Smooth muscle cell (in vitro differentiated cells): ENCODE measurements around the gene NEUROG3. TPM values are rescaled to one million over a fixed set of nuclear protein-coding genes. Genes with fewer than 3 reads are reported as not detected.

Experiments used
- DNase-seq: peaks from one replicate; lab custom pipeline; 2025; ENCODE audit not compliant: unreplicated experiment; lab: John Stamatoyannopoulos, UW
- H2AFZ ChIP-seq: fragments of 200-600 bp; sonication (generic); 2 replicates; pipeline ENCODE4 v1.6.0; 2016; ENCODE audit warnings: antibody characterized with exemption, low read depth, mild to moderate bottlenecking
- H3F3A ChIP-seq: fragments of 200-600 bp; sonication (generic); 2 replicates; pipeline ENCODE4 v1.6.0; 2017; ENCODE audit warnings: antibody characterized with exemption, low read depth
- H3K27ac ChIP-seq: fragments of 200-600 bp; sonication (generic); 2 replicates; pipeline ENCODE4 v1.5.1; 2016; ENCODE audit warnings: low read depth, mild to moderate bottlenecking
- H3K27me3 ChIP-seq: fragments of 200-600 bp; sonication (generic); 2 replicates; pipeline ENCODE4 v1.6.1; 2016; ENCODE audit warnings: low read depth, mild to moderate bottlenecking
- H3K36me3 ChIP-seq: fragments of 200-600 bp; sonication (generic); 2 replicates; pipeline ENCODE4 v1.5.1; 2016; ENCODE audit warnings: low read depth
- H3K4me1 ChIP-seq: fragments of 200-600 bp; sonication (generic); 2 replicates; pipeline ENCODE4 v1.5.1; 2016; ENCODE audit warnings: low read depth
- H3K4me2 ChIP-seq: fragments of 200-600 bp; sonication (generic); 2 replicates; pipeline ENCODE4 v1.6.0; 2016; ENCODE audit warnings: mild to moderate bottlenecking
- H3K4me3 ChIP-seq: fragments of 200-600 bp; sonication (generic); 2 replicates; pipeline ENCODE4 v1.5.1; 2016; ENCODE audit warnings: mild to moderate bottlenecking
- H3K79me2 ChIP-seq: fragments of 200-600 bp; sonication (generic); 2 replicates; pipeline ENCODE4 v1.6.0; 2016; ENCODE audit warnings: low read depth, mild to moderate bottlenecking
- H3K9ac ChIP-seq: fragments of 200-600 bp; sonication (generic); 2 replicates; pipeline ENCODE4 v1.6.0; 2016; ENCODE audit warnings: low read depth
- H3K9me3 ChIP-seq: fragments of 200-600 bp; sonication (generic); replicated peaks from 2 replicates; pipeline ENCODE4 v1.5.1; 2016; ENCODE audit warnings: low read depth
- H4K20me1 ChIP-seq: fragments of 200-600 bp; sonication (generic); 2 replicates; pipeline ENCODE4 v1.6.0; 2016; ENCODE audit warnings: low read depth
- CTCF ChIP-seq: fragments of 200-600 bp; sonication (generic); IDR thresholded peaks from 2 replicates; pipeline ENCODE4 v1.5.1; 2017; ENCODE audit warnings: borderline replicate concordance, mild to moderate bottlenecking, antibody characterized with exemption; ENCODE audit not compliant: insufficient read depth, poor library complexity, severe bottlenecking
- WGBS: methylation state at CpG from one replicate; pipeline ENCODE4 v1.1.7; 2016; ENCODE audit warnings: low lambda C conversion rate; 5-methylcytosine and 5-hydroxymethylcytosine counted together
- polyA plus RNA-seq: library from polyadenylated mRNA; unstranded; fragments of >200 nt; fragmentation: Nextera tagmentation; extraction: Ambion mirVana; gene quantifications from 2 replicates; pipeline ENCODE4 v1.2.1, GENCODE V29; 2016
- total RNA-seq: library from RNA; depleted of rRNA; stranded (reverse); fragments of >200 nt; gene quantifications from 2 replicates; pipeline ENCODE4 v1.2.3, GENCODE V29; 2014

Gene NEUROG3
- total and polyA plus RNA-seq, 2 experiments from 2014 or later = not detected

DNA sequence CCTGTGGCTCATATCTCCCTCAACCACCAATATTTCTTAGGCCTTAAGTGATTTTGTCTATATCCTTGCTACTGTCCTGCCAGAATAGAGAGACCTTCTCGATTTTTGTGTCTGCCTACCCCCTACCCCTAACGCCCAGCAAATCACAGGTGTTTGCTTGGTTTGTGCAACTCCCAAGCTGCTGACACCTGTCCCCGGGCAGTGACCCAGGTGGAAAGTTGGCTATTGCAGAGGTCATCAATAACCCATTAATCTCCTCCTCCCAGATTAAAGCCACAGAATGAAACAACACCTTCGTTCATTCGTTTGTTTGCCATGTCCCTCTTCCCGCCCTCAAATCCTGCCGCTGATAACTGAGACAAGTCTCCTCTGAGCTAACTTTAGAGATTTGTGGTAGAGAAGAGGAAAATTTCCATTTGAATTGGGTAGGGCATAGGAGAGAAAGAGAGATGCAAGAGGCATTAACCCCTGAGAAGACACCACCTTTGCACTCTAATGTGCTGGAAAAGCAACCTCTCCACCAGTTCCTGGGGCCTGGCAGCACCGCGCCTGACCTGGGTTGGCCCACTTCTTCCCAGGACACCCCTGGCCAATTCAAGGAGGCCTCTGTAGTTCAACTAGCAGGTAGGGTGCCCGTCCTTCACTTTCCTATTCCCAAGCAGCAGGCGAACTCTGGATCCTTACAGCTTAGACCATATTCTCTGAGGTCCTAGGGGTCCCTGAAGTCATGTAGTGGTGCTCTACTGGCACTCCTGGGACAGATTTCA is 3.0 kb downstream of the NEUROG3 start:
- no peak for DNase-seq
- Histone ChIP-seq H3K36me3 (no peaks in the 10 kb centered on the region), H3K4me3 (no peak overlapping the region), H3K9ac (no peak overlapping the region), H3K9me3 (no peaks in the 10 kb centered on the region), H3K79me2 (no peaks in the 10 kb centered on the region), H3K4me2 (no peak overlapping the region), H2AFZ (no peak overlapping the region), H3K4me1 (peaks cover 37% of the 10 kb centered on the region), H4K20me1 (no peaks in the 10 kb centered on the region), H3F3A (no peaks in the 10 kb centered on the region), H3K27ac (no peak overlapping the region), H3K27me3 (peaks cover 100% of the 10 kb centered on the region)
- 6% methylated on average over 11 of the region's 11 CpGs for WGBS
- TF ChIP-seq CTCF = no peak

- H3F3A ChIP-seq = no peaks in the 10 kb centered on the region
- H3K27me3 ChIP-seq = peaks cover 99% of the 10 kb centered on the region
- H4K20me1 ChIP-seq = no peaks in the 10 kb centered on the region
- H3K9ac ChIP-seq = no peak overlapping the region
- TF ChIP-seq CTCF = no peak
- H3K27ac ChIP-seq = no peak overlapping the region
- no peaks in the 10 kb centered on the region for H3K9me3 ChIP-seq
- H3K79me2 ChIP-seq = no peaks in the 10 kb centered on the region
- DNase-seq = no peak
- no peaks in the 10 kb centered on the region for H3K36me3 ChIP-seq
- H2AFZ ChIP-seq = no peak overlapping the region
- no peak overlapping the region for H3K4me3 ChIP-seq
- H3K4me2 ChIP-seq = no peak overlapping the region
- peaks cover 35% of the 10 kb centered on the region for H3K4me1 ChIP-seq
- 5% methylated on average over 23 of the region's 23 CpGs for WGBS
Measured at GRCh38 chr10:69569396-69569934, 3.8 kb downstream of the NEUROG3 start.

DNA sequence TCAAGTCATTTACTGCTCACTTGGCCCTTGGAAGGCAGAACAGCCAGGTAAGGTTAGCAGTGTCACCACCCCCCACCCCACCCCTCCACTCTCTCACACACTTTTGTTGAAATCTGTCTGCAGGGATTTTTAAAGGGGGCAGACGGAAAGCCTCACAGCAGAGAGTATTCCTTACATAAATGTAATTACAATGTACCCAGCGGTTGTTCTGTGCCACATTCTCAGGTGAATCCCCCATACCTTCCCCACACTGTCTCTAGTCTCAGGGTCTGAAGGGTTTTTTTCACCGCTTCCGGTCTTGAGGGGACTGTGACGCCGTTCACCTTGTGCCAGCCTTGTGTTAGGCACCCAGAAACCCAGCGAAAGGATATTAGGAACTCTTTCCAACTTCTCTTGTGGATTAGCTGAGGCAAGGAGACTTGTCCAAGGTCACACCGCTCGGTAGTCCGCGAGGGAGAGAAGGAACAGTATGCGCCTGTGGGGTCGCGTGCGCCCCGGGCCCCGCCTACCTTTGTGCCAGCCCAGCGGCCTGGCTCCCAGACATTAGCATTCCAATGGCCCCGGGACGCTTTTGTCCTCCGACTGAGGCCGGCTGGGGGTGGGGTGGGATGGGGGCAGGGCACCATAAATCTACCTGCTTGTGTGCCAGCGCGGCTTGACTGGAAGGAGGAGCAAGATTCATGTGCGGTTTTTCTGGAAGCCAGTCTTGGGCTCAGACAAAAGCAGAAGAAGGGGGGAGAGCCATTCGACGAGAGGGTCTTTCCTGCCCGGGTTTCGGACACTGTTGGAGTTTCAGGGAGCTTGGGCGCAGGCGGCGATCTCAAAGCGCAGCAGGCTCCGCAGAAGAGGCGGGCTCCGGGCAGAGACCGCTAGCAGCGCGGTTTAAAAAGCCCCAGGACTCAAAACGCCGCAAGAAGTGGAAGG is 4.5 kb downstream of the NEUROG3 start:
- Histone ChIP-seq H3K9ac (no peak overlapping the region), H3F3A (no peaks in the 10 kb centered on the region), H3K27me3 (peaks cover 99% of the 10 kb centered on the region), H3K79me2 (no peaks in the 10 kb centered on the region), H3K4me1 (peaks cover 28% of the 10 kb centered on the region), H3K36me3 (no peaks in the 10 kb centered on the region), H3K4me3 (no peak overlapping the region), H3K4me2 (no peak overlapping the region), H4K20me1 (no peaks in the 10 kb centered on the region), H3K27ac (no peak overlapping the region), H2AFZ (no peak overlapping the region), H3K9me3 (no peaks in the 10 kb centered on the region)
- 4% methylated on average over 41 of the region's 41 CpGs for WGBS
- no peak for TF ChIP-seq CTCF
- DNase-seq = no peak
